Transverse colon (tissue), 4 donors: ENCODE data around the gene CFH. TPM values are rescaled to one million over a fixed set of nuclear protein-coding genes. Genes with fewer than 3 reads are reported as not detected.

Experiments used
- DNase-seq: peaks from one replicate; pipeline ENCODE4 v3.0.0-alpha.2; 2019
- H3K27ac ChIP-seq, 4 donors: fragments of 200-600 bp; sonication (generic); 2 replicates each; pipeline ENCODE4 v1.5.1; 2016 to 2018; ENCODE audit warnings: inconsistent platforms in 4 of 4
- H3K27me3 ChIP-seq: fragments of 200-600 bp; sonication (generic); 2 replicates; pipeline ENCODE4 v1.5.1; 2017; ENCODE audit warnings: inconsistent platforms
- H3K36me3 ChIP-seq, 4 donors: fragments of 200-600 bp; sonication (generic); 2 replicates each; pipeline ENCODE4 v1.5.1; 2017 to 2019; ENCODE audit warnings: inconsistent platforms in 4 of 4
- H3K4me1 ChIP-seq, 4 donors: fragments of 200-600 bp; sonication (generic); 2 replicates each; pipeline ENCODE4 v1.5.1; 2017 to 2020; ENCODE audit warnings: inconsistent platforms in 4 of 4
- H3K4me3 ChIP-seq, 4 donors: fragments of 200-600 bp; sonication (generic); 1 replicate in 1 of 4; 2 replicates in 3 of 4; pipeline versions ENCODE4 v1.5.1 to v1.6.1; 2017 to 2019; ENCODE audit warnings: inconsistent platforms in 4 of 4
- H3K9me3 ChIP-seq, 2 donors: fragments of 200-600 bp; sonication (generic); 2 replicates each; pipeline ENCODE4 v1.5.1; 2017 to 2019; ENCODE audit warnings: inconsistent platforms in 2 of 2
- EP300 ChIP-seq: sonication (generic); formaldehyde crosslinking; IDR thresholded peaks from one replicate; pipeline ENCODE4 v1.6.1; 2017; ENCODE audit warnings: antibody characterized with exemption, low read depth
- POLR2A ChIP-seq: fragments of 450-650 bp; IDR thresholded peaks from one replicate; pipeline ENCODE4 v1.6.1; 2016; ENCODE audit warnings: antibody characterized with exemption, mild to moderate bottlenecking, moderate library complexity
- POLR2AphosphoS5 ChIP-seq, 3 donors: sonication (generic); formaldehyde crosslinking; IDR thresholded peaks; one replicate each; pipeline ENCODE4 v1.6.1; 2016; ENCODE audit warnings: antibody characterized with exemption in 3 of 3
- WGBS, 2 donors: methylation state at CpG; one replicate each; pipeline ENCODE4 v1.1.5; 2018; ENCODE audit warnings: low coverage in 1 of 2; 5-methylcytosine and 5-hydroxymethylcytosine counted together
- in situ Hi-C, 4 donors: fragments of 200-750 bp; cut with MboI; loops; one replicate each; pipeline versions ENCODE4 v1.15.0 to v1.15.1; 2017; ENCODE audit warnings: low sequenced_read_pairs in 3 of 4, low pct_ligation_motif_present in 1 of 4, low pct_unique_long_range_greater_than_20kb in 1 of 4
- intact Hi-C: fragments of 100-400 bp; cut with DNase I; formaldehyde crosslinking; loops from one replicate; pipeline ENCODE4 v1.15.1; 2023; ENCODE audit warnings: low total_unique reads
- total RNA-seq, 4 donors: library from RNA; depleted of rRNA; stranded (reverse); fragments of >200 nt; gene quantifications; one replicate each; pipeline ENCODE4 v1.1.0, GENCODE V29; 2016
- TF ChIP-seq, protein P1 (sequence below), 5 experiments: fragments of 200-600 bp in 3 of 5; fragments of 450-650 bp in 2 of 5; sonication (generic) in 3 of 5; IDR thresholded peaks; 1 replicate in 2 of 5; 2 replicates in 3 of 5; pipeline ENCODE4 v1.5.1; 2016 to 2017; ENCODE audit warnings: antibody characterized with exemption in 5 of 5, inconsistent platforms in 3 of 5, mild to moderate bottlenecking in 2 of 5, moderate library complexity in 1 of 5

The CFH gene
- total RNA-seq, 4 donors from 2014 or later, result 5.2 to 92.3 (median 23.6) TPM

DNA sequence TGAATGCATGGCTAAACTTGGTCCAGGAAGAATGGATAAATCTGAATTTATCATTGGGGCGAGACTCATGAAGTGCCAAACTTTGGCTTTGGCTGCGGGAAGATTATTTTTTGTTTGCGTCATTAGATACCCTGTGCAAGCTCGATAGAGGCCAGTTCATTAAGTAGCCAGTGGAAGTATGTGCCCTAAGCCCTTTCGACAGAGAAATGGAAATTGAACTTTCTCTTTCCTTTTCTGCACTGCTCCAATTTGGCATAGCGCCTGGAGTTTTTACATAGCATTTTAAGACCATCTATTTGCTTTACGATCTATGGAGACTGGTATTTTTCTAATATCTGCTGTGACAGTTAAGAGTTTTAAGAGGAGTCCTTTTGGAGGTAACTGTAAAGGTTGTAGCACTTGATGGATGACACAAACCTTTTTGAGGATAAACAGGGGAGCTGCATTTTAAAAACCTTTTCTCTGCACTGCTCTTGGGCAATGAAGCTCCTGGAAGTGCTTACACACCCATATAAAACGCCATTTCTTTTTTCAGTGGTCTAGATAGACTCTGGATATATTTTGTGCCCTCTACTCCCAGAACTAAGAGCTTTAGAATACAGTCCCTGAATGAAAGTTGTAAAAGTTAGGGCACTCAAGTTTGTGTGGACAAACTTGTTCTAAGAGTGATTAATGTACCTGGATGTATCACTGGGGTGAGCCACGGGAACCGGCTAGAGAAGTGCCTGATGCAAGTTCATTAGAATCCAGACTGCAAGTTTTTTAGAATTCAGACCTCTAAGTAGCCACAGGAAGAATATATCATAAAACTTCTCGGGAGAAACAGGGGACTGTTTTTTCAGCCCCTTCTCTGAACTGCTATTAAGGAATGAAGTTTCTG lies 81.5 kb downstream of the CFH start:
- Histone ChIP-seq H3K27ac (peak overlapping the region in 1 of 4 donors; percentile 20), H3K27me3 (no peaks in the 10 kb centered on the region), H3K4me1 (no peaks in the 10 kb centered on the region), H3K9me3 (no peaks in the 10 kb centered on the region), H3K4me3 (no peak overlapping the region), H3K36me3 (no peaks in the 10 kb centered on the region)
- no peak for DNase-seq
- TF ChIP-seq, protein P1, sequence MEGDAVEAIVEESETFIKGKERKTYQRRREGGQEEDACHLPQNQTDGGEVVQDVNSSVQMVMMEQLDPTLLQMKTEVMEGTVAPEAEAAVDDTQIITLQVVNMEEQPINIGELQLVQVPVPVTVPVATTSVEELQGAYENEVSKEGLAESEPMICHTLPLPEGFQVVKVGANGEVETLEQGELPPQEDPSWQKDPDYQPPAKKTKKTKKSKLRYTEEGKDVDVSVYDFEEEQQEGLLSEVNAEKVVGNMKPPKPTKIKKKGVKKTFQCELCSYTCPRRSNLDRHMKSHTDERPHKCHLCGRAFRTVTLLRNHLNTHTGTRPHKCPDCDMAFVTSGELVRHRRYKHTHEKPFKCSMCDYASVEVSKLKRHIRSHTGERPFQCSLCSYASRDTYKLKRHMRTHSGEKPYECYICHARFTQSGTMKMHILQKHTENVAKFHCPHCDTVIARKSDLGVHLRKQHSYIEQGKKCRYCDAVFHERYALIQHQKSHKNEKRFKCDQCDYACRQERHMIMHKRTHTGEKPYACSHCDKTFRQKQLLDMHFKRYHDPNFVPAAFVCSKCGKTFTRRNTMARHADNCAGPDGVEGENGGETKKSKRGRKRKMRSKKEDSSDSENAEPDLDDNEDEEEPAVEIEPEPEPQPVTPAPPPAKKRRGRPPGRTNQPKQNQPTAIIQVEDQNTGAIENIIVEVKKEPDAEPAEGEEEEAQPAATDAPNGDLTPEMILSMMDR (IDR thresholded peaks at IDR 0.05), result no peak
- TF ChIP-seq POLR2AphosphoS5 (IDR thresholded peaks at IDR 0.05), result no peak
- TF ChIP-seq POLR2A, result no peak
- no peak for TF ChIP-seq EP300
- in situ Hi-C loops, result no loop called here
- WGBS, 2 donors, result 58 to 63% methylated on average over 9 to 11 of the region's 11 CpGs
- intact Hi-C loops, result no loop called here

DNA sequence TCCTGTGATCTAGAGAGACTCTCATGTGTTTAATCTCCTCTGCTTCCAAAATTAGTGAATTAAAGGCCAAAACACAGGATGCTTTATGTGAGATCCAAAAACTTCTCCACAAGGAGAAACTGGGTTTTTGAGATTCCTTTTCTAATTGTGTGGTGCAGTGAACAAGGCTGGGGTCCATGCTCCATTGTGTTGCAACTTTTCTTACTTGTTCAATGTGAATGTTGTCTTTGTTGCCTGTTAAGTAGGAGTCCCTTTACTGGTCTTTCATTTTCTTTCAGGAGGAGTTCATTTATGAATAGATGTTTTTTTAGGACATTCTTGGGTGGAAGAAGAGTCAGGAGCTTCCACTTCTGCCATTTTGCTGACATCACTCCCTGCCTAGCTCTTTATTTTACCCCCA lies 82.2 kb downstream of the CFH start:
- intact Hi-C loops (no loop called here), in situ Hi-C loops (no loop called here)
- no peaks in the 10 kb centered on the region for H3K4me1 ChIP-seq
- no peak overlapping the region for H3K4me3 ChIP-seq
- no peak for DNase-seq
- peak overlapping the region in 1 of 4 donors; percentile 20 for H3K27ac ChIP-seq
- H3K9me3 ChIP-seq, result no peaks in the 10 kb centered on the region
- H3K27me3 ChIP-seq, result no peaks in the 10 kb centered on the region
- TF ChIP-seq EP300 (no peak), POLR2A (no peak), POLR2AphosphoS5 (IDR thresholded peaks at IDR 0.05) (no peak)
- TF ChIP-seq, protein P1 (IDR thresholded peaks at IDR 0.05), result no peak
- no peaks in the 10 kb centered on the region for H3K36me3 ChIP-seq

DNA sequence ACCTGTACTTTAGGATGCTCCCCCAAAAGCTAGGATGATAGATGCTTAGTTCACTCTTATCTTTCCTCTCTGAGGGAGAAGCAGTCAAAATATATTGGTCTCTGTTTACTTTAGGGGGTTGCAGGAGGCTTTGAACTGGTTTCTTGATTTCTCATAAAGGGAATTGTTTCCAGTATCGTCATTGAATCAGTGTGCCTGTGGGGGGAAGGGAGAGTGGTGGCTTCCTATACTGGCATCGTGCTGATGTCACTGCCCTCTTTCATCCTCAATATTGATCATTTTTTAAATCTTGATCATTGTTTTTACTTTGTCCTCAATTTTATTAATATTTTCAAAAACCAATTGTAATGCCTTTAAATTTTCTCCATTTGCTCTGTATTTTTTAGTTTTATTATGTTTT lies 82.6 kb downstream of the CFH start:
- intact Hi-C loops (no loop called here), in situ Hi-C loops (no loop called here)
- Histone ChIP-seq H3K36me3 (no peaks in the 10 kb centered on the region), H3K27ac (no peak overlapping the region), H3K9me3 (no peaks in the 10 kb centered on the region), H3K27me3 (no peaks in the 10 kb centered on the region), H3K4me1 (no peaks in the 10 kb centered on the region), H3K4me3 (no peak overlapping the region)
- TF ChIP-seq, protein P1 (IDR thresholded peaks at IDR 0.05), result no peak
- TF ChIP-seq POLR2A (no peak), EP300 (no peak), POLR2AphosphoS5 (IDR thresholded peaks at IDR 0.05) (no peak)
- DNase-seq, result no peak
- WGBS, 2 donors, result 69 to 70% methylated on average over 2 of the region's 2 CpGs

DNA sequence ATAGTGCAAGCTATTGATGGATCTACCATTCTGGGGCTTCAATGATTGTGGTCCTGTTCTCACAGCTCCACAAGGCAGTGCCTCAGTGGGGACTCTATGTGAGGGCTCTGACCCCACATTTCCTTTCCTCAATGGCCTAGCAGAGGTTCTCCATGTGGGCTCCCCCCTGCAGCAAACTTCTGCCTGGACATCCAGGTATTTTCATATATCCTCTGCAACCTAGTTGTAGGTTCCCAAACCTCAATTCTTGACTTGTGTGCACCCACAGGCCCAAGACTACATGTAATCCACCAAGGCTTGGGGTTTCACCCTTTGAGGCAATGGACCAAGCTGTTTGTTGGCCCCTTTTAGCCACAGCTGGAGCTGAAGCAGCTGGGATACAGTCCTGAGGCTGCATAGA lies 86.9 kb downstream of the CFH start:
- DNase-seq, result no peak
- in situ Hi-C loops (no loop called here), intact Hi-C loops (no loop called here)
- no peak overlapping the region for H3K4me3 ChIP-seq
- no peaks in the 10 kb centered on the region for H3K9me3 ChIP-seq
- no peaks in the 10 kb centered on the region for H3K4me1 ChIP-seq
- H3K36me3 ChIP-seq, result no peaks in the 10 kb centered on the region
- H3K27me3 ChIP-seq, result no peaks in the 10 kb centered on the region
- TF ChIP-seq POLR2A, result no peak
- no peak for TF ChIP-seq POLR2AphosphoS5 (IDR thresholded peaks at IDR 0.05)
- TF ChIP-seq, protein P1 (IDR thresholded peaks at IDR 0.05), result no peak
- no peak for TF ChIP-seq EP300
- no peak overlapping the region for H3K27ac ChIP-seq
